Measurements from ENCODE around the gene SEMA6A. TPM values are rescaled to one million over a fixed set of nuclear protein-coding genes. Genes with fewer than 3 reads are reported as not detected.

The SEMA6A gene
- total and polyA plus RNA-seq, 4 donors = 3.4 to 31.6 (median 12.0) TPM

DNA sequence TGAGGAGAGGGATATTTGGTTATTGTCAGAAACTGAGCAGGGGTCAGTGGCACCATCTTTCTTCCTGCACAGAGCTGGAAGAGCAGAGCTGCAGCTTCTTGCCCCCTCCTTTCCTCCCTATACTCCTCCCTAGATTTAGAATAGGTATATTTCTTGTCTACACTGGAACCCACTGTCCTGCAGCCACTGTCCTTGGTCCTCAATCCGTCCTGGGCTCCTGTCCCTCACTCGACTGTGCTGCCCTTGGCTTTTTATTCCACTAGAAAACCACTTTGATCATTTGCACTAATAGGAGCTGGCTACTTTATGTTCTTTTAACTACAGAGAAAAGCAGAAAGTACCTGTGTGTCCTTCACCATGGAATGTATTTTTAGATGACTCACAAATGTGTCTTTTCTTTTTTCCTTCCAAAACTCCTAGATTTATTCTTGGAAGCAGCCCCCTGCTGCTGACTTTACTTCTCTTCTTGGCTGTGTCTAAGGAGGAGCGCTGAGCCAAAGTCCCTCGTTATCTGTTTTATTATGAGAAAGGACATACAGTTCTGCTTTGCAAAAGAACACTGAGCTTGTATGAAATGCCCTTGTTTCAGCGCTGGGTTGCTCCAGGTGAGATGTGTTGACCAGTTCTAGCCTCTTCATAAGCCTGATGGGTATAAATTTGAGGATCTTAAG, 150.9 kb downstream of the SEMA6A start:
- TF ChIP-seq, protein P1, sequence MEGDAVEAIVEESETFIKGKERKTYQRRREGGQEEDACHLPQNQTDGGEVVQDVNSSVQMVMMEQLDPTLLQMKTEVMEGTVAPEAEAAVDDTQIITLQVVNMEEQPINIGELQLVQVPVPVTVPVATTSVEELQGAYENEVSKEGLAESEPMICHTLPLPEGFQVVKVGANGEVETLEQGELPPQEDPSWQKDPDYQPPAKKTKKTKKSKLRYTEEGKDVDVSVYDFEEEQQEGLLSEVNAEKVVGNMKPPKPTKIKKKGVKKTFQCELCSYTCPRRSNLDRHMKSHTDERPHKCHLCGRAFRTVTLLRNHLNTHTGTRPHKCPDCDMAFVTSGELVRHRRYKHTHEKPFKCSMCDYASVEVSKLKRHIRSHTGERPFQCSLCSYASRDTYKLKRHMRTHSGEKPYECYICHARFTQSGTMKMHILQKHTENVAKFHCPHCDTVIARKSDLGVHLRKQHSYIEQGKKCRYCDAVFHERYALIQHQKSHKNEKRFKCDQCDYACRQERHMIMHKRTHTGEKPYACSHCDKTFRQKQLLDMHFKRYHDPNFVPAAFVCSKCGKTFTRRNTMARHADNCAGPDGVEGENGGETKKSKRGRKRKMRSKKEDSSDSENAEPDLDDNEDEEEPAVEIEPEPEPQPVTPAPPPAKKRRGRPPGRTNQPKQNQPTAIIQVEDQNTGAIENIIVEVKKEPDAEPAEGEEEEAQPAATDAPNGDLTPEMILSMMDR (IDR thresholded peaks at IDR 0.05; ENCODE audit: control extremely low read depth, extremely low read depth) = no peak
- no peaks in the 10 kb centered on the region for H3K4me1 ChIP-seq (ENCODE audit: control insufficient read depth in 5 of 5, insufficient read depth in 5 of 5, low read length in 5 of 5)
- H3K9ac ChIP-seq (ENCODE audit: insufficient read depth in 1 of 2, low read length in 2 of 2) = no peak overlapping the region
- no peak overlapping the region for H3K4me3 ChIP-seq
- H3K9me3 ChIP-seq (ENCODE audit: control insufficient read depth in 4 of 4, insufficient read depth in 3 of 4, low read length in 3 of 4) = peaks cover 0 to 3% (median 0%) of the 10 kb centered on the region in 4 donors
- no peak for DNase-seq
- peaks cover 0 to 2% (median 0%) of the 10 kb centered on the region in 4 donors for H3K36me3 ChIP-seq (ENCODE audit: control insufficient read depth in 4 of 4, insufficient read depth in 4 of 4, low read length in 4 of 4)
- H3K27me3 ChIP-seq (ENCODE audit: control insufficient read depth in 3 of 3, insufficient read depth in 3 of 3, low read length in 2 of 3) = no peaks in the 10 kb centered on the region
- 85 to 87% methylated on average over 5 of the region's 5 CpGs for WGBS, 2 donors
- no peak for ATAC-seq (ENCODE audit: insufficient read depth, low FRiP score)
- no peak overlapping the region for H3K27ac ChIP-seq (ENCODE audit: low read depth in 1 of 2, low read length in 1 of 2)

DNA sequence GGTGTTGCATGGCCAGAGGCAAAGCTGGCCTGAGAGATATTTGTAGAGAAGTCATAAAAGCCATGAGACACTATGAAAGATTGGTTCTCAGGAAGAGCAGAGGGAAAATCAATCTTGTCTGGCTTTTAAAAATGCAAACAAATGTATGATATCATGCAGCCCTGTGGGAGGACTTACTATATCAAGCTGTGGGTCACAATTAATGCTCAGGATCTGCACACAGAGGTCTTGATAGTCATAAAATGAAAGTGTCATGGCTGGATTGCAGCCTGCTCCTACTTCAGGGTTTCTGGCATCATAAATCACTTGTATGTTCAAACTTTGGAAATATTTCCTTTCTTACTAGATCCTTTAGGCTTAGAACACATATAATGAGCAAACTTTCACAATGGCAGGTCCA, 151.5 kb downstream of the SEMA6A start:
- no peak overlapping the region for H3K4me3 ChIP-seq
- no peak overlapping the region for H3K9ac ChIP-seq (ENCODE audit: insufficient read depth in 1 of 2, low read length in 2 of 2)
- ATAC-seq (ENCODE audit: insufficient read depth, low FRiP score) = no peak
- H3K4me1 ChIP-seq (ENCODE audit: control insufficient read depth in 5 of 5, insufficient read depth in 5 of 5, low read length in 5 of 5) = no peaks in the 10 kb centered on the region
- TF ChIP-seq, protein P1 (IDR thresholded peaks at IDR 0.05; ENCODE audit: control extremely low read depth, extremely low read depth) = no peak
- peaks cover 0 to 2% (median 0%) of the 10 kb centered on the region in 4 donors for H3K36me3 ChIP-seq (ENCODE audit: control insufficient read depth in 4 of 4, insufficient read depth in 4 of 4, low read length in 4 of 4)
- H3K9me3 ChIP-seq (ENCODE audit: control insufficient read depth in 4 of 4, insufficient read depth in 3 of 4, low read length in 3 of 4) = peaks cover 0 to 3% (median 0%) of the 10 kb centered on the region in 4 donors
- no peaks in the 10 kb centered on the region for H3K27me3 ChIP-seq (ENCODE audit: control insufficient read depth in 3 of 3, insufficient read depth in 3 of 3, low read length in 2 of 3)
- H3K27ac ChIP-seq (ENCODE audit: low read depth in 1 of 2, low read length in 1 of 2) = no peak overlapping the region
- DNase-seq = no peak

- ATAC-seq (ENCODE audit: insufficient read depth, low FRiP score) = no peak
These were observed 153.5 kb downstream of the SEMA6A start for GRCh38 chr5:116421080-116421629.

More at GRCh38 chr5:116421080-116421629, 153.5 kb downstream of the SEMA6A start:
- no peaks in the 10 kb centered on the region for H3K36me3 ChIP-seq (ENCODE audit: control insufficient read depth in 4 of 4, insufficient read depth in 4 of 4, low read length in 4 of 4)
- no peak overlapping the region for H3K9ac ChIP-seq (ENCODE audit: insufficient read depth in 1 of 2, low read length in 2 of 2)
- no peaks in the 10 kb centered on the region for H3K27me3 ChIP-seq (ENCODE audit: control insufficient read depth in 3 of 3, insufficient read depth in 3 of 3, low read length in 2 of 3)
- WGBS, 2 donors = 88 to 95% methylated on average over 5 of the region's 5 CpGs
- no peak for DNase-seq
- no peak overlapping the region for H3K27ac ChIP-seq (ENCODE audit: low read depth in 1 of 2, low read length in 1 of 2)
- no peak overlapping the region for H3K4me3 ChIP-seq
- TF ChIP-seq, protein P1 (IDR thresholded peaks at IDR 0.05; ENCODE audit: control extremely low read depth, extremely low read depth) = no peak
- peaks cover 0 to 3% (median 0%) of the 10 kb centered on the region in 4 donors for H3K9me3 ChIP-seq (ENCODE audit: control insufficient read depth in 4 of 4, insufficient read depth in 3 of 4, low read length in 3 of 4)
- H3K4me1 ChIP-seq (ENCODE audit: control insufficient read depth in 5 of 5, insufficient read depth in 5 of 5, low read length in 5 of 5) = no peaks in the 10 kb centered on the region
